Stimulated activated CD8-positive, alpha-beta memory T cell treated with anti-CD3 and anti-CD28 coated beads, Interleukin-15, amount 100 ng/mL, for 24 hours (primary cell): ENCODE measurements around the gene INHA.
A peak's percentile ranks its signal among the peaks of the same experiment; 100 is the strongest.

ENCODE experiments used
- DNase-seq: peaks from one replicate; pipeline ENCODE4 v3.0.0-alpha.2; 2020; ENCODE audit warnings: low read depth

INHA gene

GRCh38 chr2:219540784-219541504 lies 31.2 kb upstream of the INHA start:
- no peak for DNase-seq

- peak; percentile 67 for DNase-seq
These were observed 30.4 kb upstream of the INHA start for GRCh38 chr2:219541611-219542180.

- no peak for DNase-seq
These were observed 29.0 kb upstream of the INHA start for GRCh38 chr2:219542931-219543595.

GRCh38 chr2:219543596-219544358 lies 28.3 kb upstream of the INHA start, which contains the start of the genes CHPF and TMEM198:
TSS of gene CHPF (minus strand) at chr2:219543809. CDS start at chr2:219543538, 271 bp downstream.
TSS of gene TMEM198 (plus strand) at chr2:219544028. CDS start at chr2:219544728, 700 bp downstream.
- peak; percentile 79 for DNase-seq

GRCh38 chr2:219544567-219544966 lies 27.5 kb upstream of the INHA start:
- DNase-seq: no peak

- no peak for DNase-seq
These were observed 26.7 kb upstream of the INHA start for GRCh38 chr2:219545295-219545942.

GRCh38 chr2:219545943-219546352 lies 26.2 kb upstream of the INHA start:
- DNase-seq: no peak

- DNase-seq: no peak
These were observed 24.5 kb upstream of the INHA start for GRCh38 chr2:219547621-219548020.

GRCh38 chr2:219548990-219549389 lies 23.1 kb upstream of the INHA start:
- no peak for DNase-seq

- DNase-seq: no peak
These were observed 22.5 kb upstream of the INHA start for GRCh38 chr2:219549619-219550018.

- no peak for DNase-seq
These were observed 20.4 kb upstream of the INHA start for GRCh38 chr2:219551441-219552381.

- DNase-seq: peak; percentile 66
These were observed 19.5 kb upstream of the INHA start for GRCh38 chr2:219552382-219553167.

GRCh38 chr2:219553168-219553417 lies 19.0 kb upstream of the INHA start:
- DNase-seq: no peak

GRCh38 chr2:219553463-219553963 lies 18.6 kb upstream of the INHA start:
- no peak for DNase-seq

- DNase-seq: no peak
These were observed 17.8 kb upstream of the INHA start for GRCh38 chr2:219554350-219554749.

GRCh38 chr2:219555956-219556355 lies 16.2 kb upstream of the INHA start:
- DNase-seq: no peak

- DNase-seq: no peak
These were observed 15.7 kb upstream of the INHA start for GRCh38 chr2:219556413-219556812.

GRCh38 chr2:219557320-219557719 lies 14.8 kb upstream of the INHA start:
- no peak for DNase-seq

GRCh38 chr2:219557791-219558785 lies 14.0 kb upstream of the INHA start:
- DNase-seq: no peak
